ENCODE data around the gene RGS9BP. TPM values are rescaled to one million over a fixed set of nuclear protein-coding genes. Genes with fewer than 3 reads are reported as not detected.
A peak's percentile ranks its signal among the peaks of the same experiment; 100 is the strongest.

RGS9BP gene
- total RNA-seq, 2 experiments from 2014 or later, result 0.54 to 0.72 TPM

DNA sequence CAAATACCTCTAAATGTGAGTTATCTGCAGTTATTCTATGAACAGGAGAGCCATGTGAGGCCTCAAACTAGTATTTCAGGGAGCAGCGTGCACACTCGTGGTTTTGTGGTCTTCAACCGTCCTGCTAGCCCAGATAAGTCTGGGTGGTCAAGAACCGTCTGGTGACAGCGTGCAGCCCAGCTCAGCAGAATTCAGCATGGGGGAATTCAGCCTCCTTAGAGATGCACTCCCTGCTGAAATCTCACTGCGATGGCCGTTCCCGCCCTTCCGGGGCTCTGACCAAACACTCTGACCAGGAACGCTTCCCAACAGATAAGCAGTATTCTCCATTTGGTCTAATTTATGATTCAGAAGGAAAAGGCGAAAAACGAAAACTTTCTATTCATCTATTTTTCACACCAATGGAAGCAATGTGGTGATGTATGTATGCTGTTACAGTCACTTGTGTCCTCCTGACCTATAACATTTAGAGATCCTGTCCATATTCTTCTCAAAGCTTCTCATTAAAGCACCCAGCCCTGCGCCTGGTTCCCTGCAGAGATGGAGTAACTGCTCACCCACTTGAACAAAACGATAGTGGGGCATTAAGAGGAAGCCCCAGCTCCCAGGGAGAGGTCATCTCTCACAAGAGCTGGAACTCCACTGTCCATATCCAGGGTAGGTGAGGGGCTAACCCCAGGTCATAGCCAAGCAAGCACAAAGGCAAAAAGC is 3.6 kb upstream of the RGS9BP start:
- TSS peak; percentile 25 for BruUV-seq (replicated peaks)
- H3K27ac ChIP-seq (ENCODE audit: low read depth, low read length, poor library complexity, severe bottlenecking), result no peak overlapping the region
- ChIA-PET CTCF (ENCODE audit: unreplicated experiment) (no interaction called here), POLR2A (no interaction called here)
- H2AFZ ChIP-seq (ENCODE audit: low read length), result no peak overlapping the region
- no peaks in the 10 kb centered on the region for H3K9me2 ChIP-seq (ENCODE audit: insufficient read depth, low read length)
- peaks cover 8% of the 10 kb centered on the region; the same call in 1 of the 2 replicates for H3K36me3 ChIP-seq (ENCODE audit: insufficient read depth, low read length)
- intact Hi-C loops (cut with micrococcal nuclease; ENCODE audit: unreplicated experiment), result loop anchor here (10.0 kb wide), 1 partner anchor 503 kb away; no protein-coding TSS in a partner anchor
- peaks cover 57% of the 10 kb centered on the region for H3K79me2 ChIP-seq (ENCODE audit: insufficient read depth, low read depth, low read length)
- H3K4me3 ChIP-seq (ENCODE audit: low read depth, low read length, poor library complexity, severe bottlenecking), result no peak overlapping the region
- H3K4me2 ChIP-seq (ENCODE audit: low read length), result no peak overlapping the region
- peaks cover 21% of the 10 kb centered on the region for H3K4me1 ChIP-seq (ENCODE audit: insufficient read depth, low read length, poor library complexity, severe bottlenecking)
- TF ChIP-seq, protein P1, sequence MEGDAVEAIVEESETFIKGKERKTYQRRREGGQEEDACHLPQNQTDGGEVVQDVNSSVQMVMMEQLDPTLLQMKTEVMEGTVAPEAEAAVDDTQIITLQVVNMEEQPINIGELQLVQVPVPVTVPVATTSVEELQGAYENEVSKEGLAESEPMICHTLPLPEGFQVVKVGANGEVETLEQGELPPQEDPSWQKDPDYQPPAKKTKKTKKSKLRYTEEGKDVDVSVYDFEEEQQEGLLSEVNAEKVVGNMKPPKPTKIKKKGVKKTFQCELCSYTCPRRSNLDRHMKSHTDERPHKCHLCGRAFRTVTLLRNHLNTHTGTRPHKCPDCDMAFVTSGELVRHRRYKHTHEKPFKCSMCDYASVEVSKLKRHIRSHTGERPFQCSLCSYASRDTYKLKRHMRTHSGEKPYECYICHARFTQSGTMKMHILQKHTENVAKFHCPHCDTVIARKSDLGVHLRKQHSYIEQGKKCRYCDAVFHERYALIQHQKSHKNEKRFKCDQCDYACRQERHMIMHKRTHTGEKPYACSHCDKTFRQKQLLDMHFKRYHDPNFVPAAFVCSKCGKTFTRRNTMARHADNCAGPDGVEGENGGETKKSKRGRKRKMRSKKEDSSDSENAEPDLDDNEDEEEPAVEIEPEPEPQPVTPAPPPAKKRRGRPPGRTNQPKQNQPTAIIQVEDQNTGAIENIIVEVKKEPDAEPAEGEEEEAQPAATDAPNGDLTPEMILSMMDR (conservative IDR thresholded peaks at IDR 0.05; ENCODE audit: low read length), result no peak
- no peak for TF ChIP-seq EZH2phosphoT487 (IDR thresholded peaks at IDR 0.05; ENCODE audit: borderline replicate concordance, low read depth, low read length)
- peaks cover 10% of the 10 kb centered on the region; the same call in 1 of the 2 replicates for H4K20me1 ChIP-seq (ENCODE audit: insufficient read depth, low read length)
- DNase-seq (ENCODE audit: low spot score), result no peak
- no peaks in the 10 kb centered on the region for H3K9me3 ChIP-seq (ENCODE audit: low read length)

DNA sequence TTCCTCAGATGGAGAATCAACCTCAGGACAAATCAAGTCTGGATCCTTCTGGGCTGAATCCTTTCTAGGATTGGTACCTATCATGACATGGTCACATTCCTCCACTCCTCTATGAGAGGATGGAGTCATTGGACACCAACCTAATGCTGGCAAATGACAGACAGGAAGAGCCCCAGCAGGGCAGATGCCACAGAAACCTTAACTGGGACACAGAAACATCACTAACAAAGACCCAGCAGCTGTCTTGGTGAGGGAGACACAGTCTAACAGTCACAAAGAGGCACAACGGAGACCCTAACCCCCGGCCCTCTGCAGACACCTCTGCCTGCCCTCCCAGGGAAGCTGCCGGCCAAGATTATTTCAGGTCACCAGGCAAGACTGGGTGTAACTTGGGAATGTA is 2.8 kb upstream of the RGS9BP start:
- Histone ChIP-seq H3K4me1 (ENCODE audit: insufficient read depth, low read length, poor library complexity, severe bottlenecking) (peaks cover 21% of the 10 kb centered on the region), H3K4me3 (ENCODE audit: low read depth, low read length, poor library complexity, severe bottlenecking) (no peak overlapping the region), H3K27ac (ENCODE audit: low read depth, low read length, poor library complexity, severe bottlenecking) (no peak overlapping the region), H3K4me2 (ENCODE audit: low read length) (peak overlapping the region; percentile 100; the same call in 1 of the 2 replicates), H3K9me3 (ENCODE audit: low read length) (no peaks in the 10 kb centered on the region), H3K36me3 (ENCODE audit: insufficient read depth, low read length) (peaks cover 5% of the 10 kb centered on the region; the same call in 1 of the 2 replicates), H4K20me1 (ENCODE audit: insufficient read depth, low read length) (peaks cover 10% of the 10 kb centered on the region; the same call in 1 of the 2 replicates), H3K9me2 (ENCODE audit: insufficient read depth, low read length) (no peaks in the 10 kb centered on the region), H2AFZ (ENCODE audit: low read length) (no peak overlapping the region), H3K79me2 (ENCODE audit: insufficient read depth, low read depth, low read length) (peaks cover 49% of the 10 kb centered on the region)
- intact Hi-C loops (cut with micrococcal nuclease; ENCODE audit: unreplicated experiment), result loop anchor here (10.0 kb wide), 1 partner anchor 502 kb away; no protein-coding TSS in a partner anchor
- ChIA-PET CTCF (ENCODE audit: unreplicated experiment) (no interaction called here), POLR2A (no interaction called here)
- TF ChIP-seq, protein P1 (conservative IDR thresholded peaks at IDR 0.05; ENCODE audit: low read length), result no peak
- no peak for TF ChIP-seq EZH2phosphoT487 (IDR thresholded peaks at IDR 0.05; ENCODE audit: borderline replicate concordance, low read depth, low read length)
- BruUV-seq (replicated peaks), result no TSS peak
- no peak for DNase-seq (ENCODE audit: low spot score)

GRCh38 chr19:32673573-32673972 is 2.1 kb upstream of the RGS9BP start:
- Histone ChIP-seq H3K36me3 (ENCODE audit: insufficient read depth, low read length) (peaks cover 5% of the 10 kb centered on the region; the same call in 1 of the 2 replicates), H4K20me1 (ENCODE audit: insufficient read depth, low read length) (peaks cover 10% of the 10 kb centered on the region; the same call in 1 of the 2 replicates), H3K79me2 (ENCODE audit: insufficient read depth, low read depth, low read length) (peaks cover 41% of the 10 kb centered on the region), H3K9me3 (ENCODE audit: low read length) (no peaks in the 10 kb centered on the region), H3K27ac (ENCODE audit: low read depth, low read length, poor library complexity, severe bottlenecking) (no peak overlapping the region), H3K4me3 (ENCODE audit: low read depth, low read length, poor library complexity, severe bottlenecking) (peak overlapping the region; percentile 99), H3K9me2 (ENCODE audit: insufficient read depth, low read length) (no peaks in the 10 kb centered on the region), H2AFZ (ENCODE audit: low read length) (no peak overlapping the region), H3K4me1 (ENCODE audit: insufficient read depth, low read length, poor library complexity, severe bottlenecking) (peaks cover 21% of the 10 kb centered on the region), H3K4me2 (ENCODE audit: low read length) (peak overlapping the region; percentile 100)
- intact Hi-C loops (cut with micrococcal nuclease; ENCODE audit: unreplicated experiment), result loop anchor here (10.0 kb wide), 1 partner anchor 501 kb away; no protein-coding TSS in a partner anchor
- TF ChIP-seq, protein P1 (conservative IDR thresholded peaks at IDR 0.05; ENCODE audit: low read length), result no peak
- TF ChIP-seq EZH2phosphoT487 (IDR thresholded peaks at IDR 0.05; ENCODE audit: borderline replicate concordance, low read depth, low read length), result no peak
- POLR2A ChIA-PET, result interaction anchor here (1.4 kb wide), 1 partner anchor 8 kb away, joined by 5 read pairs; no protein-coding TSS in a partner anchor
- no TSS peak for BruUV-seq (replicated peaks)
- DNase-seq (ENCODE audit: low spot score), result no peak
- CTCF ChIA-PET (ENCODE audit: unreplicated experiment), result no interaction called here

Data from OCI-LY7 (cell line).